HG02678 (cell line): ENCODE data around the gene XRCC4.
A peak's percentile ranks its signal among the peaks of the same experiment; 100 is the strongest.
"Not testable (repeated sequence)": the region's sequence is repeated elsewhere in the genome, so short reads cannot be mapped to it uniquely, and the experiment has no call there.

ENCODE experiments used
- ATAC-seq: cut with Tn5 transposase; IDR thresholded peaks from one replicate; pipeline ENCODE4 v1.9.1; 2021; ENCODE audit warnings: mild to moderate bottlenecking, moderate library complexity; ENCODE audit not compliant: unreplicated experiment

XRCC4 gene

DNA sequence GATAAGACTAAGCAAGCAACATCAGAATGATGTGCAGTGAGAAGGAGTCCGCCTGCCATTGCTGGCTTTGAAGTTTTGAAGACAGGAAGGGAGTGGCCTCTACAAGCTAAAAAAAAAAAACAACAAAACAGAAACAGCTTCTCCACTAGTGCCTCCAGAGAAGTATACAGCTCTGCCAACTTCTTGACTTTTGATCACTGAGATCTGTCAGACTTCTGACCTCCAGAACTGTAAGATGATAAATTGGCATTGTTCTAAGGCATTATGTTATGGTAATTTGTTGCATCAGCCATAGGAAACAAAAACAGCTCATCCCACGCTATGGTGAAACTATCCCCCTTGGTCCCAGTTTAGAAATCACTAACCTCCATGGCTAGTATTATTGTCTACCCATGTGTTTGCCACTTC is 263.2 kb downstream of the XRCC4 start:
- no peak for ATAC-seq

DNA sequence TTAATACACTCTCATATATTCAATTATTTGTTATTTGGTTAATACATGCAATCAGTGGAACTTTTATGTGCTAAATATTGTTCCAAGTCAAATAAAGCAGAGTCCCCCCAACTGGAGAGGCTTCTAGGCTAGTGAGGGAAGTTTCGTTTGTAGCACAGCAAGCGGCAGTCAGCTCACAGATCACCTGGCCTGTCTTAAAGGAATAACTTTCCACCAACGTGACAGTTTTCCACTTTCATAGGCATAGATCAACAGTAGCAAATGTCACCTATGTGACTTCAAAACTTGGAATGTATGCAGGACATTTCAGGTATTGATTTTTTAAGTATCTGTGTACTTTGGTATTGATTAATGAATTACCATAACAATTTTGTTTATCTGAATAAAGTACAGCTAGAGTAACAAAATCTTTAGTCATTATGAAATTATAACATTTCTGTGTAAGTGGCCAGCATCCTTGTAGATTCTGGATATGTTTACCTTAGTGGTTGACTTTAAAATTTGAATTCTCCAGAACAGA is 264.5 kb downstream of the XRCC4 start:
- no peak for ATAC-seq

DNA sequence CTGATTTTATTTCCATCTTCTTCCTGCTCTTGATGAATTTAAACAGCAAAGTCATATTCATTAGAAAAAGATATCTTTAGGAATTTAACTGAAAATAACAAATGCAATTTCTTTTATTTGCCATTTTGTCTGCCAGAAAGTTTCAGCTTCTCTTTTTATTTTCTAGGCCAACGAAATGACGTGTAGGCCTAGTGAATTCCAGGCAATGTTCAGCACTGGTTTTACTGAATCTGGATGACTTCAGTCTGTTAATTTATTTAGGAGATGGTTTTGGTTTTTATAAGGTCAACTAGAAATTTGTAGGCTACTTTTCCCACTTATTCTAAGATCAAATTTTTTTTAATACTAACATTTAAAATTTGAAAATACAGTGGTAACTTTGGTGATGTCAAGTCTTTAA is 265.1 kb downstream of the XRCC4 start:
- ATAC-seq, result no peak

DNA sequence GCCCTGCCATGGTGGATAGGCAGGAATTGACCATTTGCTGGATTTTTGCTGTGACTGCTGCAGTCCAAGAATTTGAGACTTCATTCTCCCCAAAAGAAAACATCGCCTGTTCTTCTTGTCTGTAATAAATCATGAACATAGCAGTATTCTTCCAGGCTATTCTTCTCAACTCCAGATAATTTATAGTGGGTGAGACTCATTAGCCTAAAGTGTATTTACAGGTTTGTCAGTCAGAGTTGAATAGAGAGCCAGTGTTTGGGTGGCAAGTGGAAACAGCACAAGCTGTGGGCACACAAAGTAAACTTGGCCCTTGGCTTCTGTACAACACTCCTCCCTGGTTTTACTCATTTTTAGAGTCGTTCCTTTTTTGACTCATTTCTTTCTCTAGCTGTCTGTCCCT is 266.0 kb downstream of the XRCC4 start:
- no peak for ATAC-seq

DNA sequence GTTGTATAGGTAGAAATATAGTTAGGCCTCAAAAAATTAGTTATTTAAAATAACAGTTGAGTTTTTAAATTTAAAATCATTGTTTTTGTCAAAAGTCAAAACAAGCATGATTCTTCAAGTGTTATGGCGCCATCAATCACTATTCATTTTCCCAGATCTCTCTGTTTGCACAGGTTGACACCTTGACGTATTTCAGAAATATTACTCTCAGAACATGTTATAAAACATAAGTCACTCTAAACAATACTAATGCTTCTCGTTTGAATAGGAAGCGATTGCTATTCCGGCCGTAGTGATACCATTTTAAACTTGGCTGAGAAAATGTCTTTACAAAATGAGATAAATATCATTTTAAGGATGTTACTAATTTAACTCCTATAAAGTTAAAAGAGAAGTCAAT is 268.1 kb downstream of the XRCC4 start:
- no peak for ATAC-seq

DNA sequence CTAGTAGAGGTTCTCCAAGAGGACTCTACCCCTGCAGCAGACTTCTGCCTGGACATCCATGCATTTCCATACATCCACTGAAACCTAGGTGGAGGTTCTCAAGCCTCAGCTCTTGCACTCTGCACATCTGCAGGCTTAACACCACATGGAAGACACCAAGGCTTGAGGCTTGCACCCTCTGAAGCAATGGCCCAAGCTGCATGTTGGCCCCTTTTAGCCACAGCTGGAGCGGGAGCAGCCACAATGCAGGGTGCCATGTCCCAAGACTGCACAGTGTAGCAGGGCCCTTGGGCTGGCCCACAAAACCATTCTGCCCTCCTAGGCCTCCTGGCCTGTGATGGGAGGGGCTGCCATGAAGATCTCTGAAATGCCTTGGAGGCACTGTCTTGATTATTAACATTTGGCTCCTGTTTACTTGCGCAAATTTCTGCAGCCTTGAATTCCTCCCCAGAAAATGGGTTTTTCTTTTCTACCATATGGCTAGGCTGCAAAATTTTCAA is 271.0 kb downstream of the XRCC4 start:
- ATAC-seq, result no peak

DNA sequence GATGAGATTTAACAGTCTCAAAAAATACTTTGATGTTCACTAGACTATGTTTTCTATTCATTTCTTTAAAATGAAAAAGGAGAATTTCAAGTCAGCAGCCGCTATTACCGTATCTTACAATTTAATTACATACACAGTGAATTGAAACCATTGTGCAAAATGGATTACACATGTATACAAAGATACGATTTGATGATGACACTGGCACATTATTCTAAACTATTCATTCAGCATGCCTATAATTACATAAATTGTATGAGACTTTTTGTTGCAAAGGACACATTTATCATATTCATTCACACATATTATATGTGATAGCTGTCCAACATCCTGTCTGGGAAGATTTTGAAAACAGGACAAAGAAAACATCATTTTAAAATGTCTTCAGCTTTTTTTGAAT is 275.9 kb downstream of the XRCC4 start:
- ATAC-seq, result no peak

DNA sequence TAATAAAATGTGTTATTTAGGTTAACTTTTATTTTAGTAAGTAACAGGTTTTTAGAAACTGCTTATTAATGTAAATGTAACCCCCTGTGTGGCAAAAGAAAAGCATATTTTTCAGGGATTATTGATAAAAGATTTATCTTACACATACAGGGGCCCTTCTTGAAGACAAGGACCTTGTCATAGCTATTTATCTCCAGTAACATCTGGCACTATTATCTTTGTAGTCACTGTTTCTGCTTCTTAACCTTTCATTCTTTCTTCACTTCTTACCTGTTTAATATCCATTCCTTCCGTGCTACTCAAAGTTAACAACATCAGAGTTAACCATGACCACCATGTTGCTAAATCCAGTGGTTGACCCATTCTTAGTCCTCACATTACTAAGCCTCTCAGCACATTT is 276.4 kb downstream of the XRCC4 start:
- ATAC-seq, result no peak

DNA sequence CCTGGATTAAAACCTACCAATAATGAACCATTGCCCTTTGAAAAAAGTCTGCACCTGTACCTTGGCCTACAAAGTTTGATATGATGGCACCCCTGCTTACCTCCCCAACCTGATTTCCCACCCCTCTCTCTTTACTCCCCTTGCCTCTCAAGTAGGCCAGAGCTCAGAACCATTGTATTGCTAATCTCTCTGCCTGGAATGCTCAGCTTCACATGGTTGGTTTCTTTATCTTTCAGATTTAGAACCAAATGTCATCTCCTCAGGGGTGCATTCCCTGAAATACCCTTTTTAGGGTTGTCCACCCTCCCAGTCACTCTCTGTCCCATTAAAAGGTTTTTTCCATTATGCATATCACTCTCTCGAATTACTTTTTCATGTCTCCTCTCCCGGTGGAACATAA is 277.6 kb downstream of the XRCC4 start:
- no peak for ATAC-seq

DNA sequence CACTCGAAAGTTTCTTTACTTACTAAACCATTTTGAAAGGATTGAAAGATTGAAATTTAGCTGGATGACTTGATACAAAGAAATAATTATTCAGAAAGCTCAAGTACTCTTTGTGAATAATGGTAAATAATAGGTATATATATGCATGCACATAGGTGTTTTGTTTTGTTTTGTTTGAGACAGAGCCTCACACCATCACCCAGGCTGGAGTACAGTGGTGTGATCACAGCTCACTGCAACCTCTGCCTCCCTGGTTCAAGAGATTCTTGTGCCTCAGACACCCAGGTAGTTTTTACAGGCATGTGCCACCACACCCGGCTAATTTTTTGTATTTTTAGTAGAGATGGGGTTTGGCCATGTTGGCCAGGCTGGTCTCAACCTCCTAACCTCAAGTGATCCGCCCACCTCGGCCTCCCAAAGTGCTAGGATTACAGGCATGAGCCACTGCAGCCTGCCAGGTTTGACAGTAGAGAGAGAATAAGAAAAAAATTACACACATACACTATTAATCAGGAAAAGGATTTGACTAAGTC is 278.2 kb downstream of the XRCC4 start:
- not testable (repeated sequence) for ATAC-seq

DNA sequence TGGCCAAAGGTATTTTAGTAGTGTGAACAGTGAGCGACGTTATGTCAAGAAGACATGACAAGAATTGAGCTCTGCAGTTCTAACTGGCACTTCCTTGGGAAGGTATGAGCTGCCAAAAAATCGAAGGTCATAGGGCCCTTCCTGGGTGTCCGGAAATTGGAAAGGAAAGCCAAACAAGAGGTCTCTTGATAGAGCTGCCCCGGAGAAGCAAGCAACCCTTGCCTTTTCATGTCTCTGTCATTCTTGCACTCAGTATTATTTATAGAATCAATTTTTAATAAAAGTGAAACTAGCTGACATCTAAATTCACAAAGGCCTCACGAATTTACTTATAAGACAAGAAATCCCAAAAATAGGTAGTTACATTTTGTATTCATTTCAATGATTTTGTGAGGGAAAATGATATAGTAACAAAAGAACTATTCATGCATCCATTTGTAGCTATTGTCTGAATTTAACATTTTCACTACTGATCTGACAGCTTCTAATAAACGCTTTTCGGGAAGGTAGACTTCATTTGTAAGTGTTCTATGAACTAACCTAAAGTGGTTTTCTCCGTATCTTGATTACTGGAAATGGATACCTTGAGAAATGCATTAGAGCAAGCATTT is 280.4 kb downstream of the XRCC4 start:
- ATAC-seq, result no peak

DNA sequence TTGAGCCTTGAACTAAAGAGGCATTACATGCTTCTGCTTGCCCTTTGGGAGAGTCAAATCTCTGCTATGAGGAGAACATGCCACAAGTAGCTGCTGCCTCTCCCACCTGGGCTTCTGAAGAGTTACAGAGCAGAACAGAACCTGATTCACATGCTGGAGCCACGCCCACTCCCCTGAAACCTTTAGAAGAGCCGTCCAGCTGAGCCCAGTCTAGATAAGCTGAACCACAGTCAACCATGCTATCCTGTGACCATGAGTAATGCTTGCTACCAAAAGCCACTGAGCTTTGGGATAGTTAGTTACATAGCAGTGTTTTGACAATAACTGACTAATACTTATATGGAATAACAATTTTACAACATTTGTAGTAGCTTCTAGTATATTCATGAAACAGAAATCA is 283.2 kb downstream of the XRCC4 start:
- ATAC-seq, result no peak

DNA sequence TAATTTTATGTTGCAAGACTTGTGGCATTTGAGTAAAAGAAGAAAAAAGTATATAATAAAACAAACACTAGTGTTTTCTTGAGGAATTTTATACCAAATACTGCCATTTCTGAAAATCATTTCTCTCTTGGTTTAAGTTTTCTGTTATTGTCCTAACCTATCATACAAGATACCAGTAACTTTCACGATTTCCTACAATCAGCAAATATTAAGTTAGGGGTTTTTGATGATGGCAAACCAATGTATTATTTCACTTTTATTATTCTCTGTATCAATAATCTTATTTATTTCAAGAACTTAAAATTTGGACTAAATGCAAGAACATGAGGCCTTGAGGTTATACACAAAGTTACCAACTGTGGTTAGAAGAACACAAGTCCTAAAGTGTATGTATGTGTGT is 285.2 kb downstream of the XRCC4 start:
- ATAC-seq, result no peak

DNA sequence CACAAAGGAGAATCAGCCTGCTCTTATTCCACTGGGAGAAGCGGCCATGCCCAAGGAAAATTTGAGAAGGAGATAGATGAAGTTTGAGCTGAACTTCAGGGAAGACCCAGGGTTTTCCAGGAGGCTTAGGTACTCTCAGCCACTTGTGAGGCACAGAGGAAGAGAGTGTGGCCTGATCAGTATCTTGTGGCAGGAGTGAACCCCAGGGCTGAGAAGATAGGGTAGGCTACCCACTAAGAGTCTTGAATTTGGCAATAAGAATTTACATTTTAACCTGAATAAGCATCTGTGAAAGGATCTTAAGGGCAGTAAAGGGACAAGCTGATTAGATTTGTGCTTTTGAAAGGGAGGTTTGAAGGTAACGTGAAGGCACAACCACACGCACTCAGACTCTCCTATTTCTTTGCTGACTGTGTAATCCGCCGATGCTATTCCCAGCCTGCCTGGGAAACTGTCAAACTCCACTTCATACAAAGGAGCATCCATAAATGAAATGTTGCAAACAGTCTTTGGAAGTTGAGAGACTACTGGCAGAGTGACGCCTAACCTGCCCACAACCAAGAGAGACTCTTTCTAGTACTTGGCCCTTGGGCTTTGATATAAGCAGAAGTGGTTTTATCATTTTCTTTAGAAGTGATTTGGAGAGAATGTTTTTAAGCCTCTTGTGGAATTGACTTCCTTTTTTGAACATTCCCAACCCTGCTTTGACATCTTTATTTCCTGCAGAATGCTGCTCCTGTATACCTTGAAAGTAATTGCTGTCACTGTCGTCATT is 286.0 kb downstream of the XRCC4 start:
- ATAC-seq, result no peak

DNA sequence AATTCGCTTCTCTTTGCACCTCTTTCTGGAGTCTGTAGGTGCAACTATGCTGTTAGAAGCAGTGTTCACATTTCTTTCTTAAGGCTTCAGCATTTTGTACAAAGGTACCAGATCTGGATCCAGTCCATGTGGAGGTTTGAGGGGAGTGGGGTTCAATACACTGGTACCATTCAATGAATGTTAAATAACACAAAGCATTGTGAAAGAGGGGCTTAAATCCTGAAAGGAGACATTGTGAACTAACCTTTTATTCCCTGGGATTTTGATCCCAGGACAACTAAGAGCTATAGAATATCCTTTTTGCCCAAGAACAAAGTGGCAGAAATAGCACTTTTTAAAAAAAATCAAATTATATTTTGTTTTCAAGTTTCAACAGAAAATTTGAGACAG is 286.5 kb downstream of the XRCC4 start:
- ATAC-seq, result no peak

DNA sequence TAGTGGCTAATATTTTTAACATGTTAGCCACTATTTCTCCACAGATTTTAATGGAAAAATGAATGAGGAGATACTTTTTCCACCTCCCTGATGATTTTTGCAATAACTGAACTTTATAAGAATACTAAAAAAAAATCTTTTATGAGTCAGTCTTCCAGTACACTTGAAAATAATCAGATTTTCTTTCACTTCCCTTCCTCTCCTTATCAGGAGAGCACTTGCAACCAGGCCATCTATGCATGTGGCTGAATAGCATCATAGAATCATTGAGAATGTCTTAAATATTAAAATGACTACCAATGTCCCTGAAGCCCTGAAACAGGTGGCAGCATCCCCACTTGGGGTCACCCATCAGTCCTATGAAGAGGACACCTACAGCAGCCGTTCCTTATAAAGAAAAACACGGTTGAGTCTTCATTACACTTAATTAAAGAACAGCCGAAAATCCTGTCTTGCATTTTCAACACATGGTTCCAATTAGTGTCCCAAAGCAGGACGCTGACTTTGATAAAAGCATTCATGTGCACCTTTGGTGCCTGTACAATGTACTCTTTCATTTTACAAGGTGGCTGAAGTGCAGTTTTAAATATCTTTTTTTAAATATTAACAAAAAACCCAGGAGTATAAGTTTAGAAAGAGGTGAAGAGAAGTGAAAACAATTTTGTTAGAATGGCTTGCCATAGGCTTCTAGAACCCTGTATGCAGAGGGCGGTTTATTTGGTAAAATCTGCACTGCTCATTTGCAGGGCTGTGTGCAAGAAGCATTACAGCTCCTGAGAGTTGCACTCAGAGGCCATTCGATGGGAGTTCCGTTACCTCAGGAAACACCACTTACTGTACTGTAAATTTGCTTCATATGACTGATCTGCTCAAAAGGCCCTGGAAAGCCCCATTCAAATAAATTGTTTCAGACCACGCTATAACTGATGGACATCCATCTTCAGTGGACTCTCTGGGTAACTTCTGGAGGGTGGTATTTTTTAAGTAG is 287.3 kb downstream of the XRCC4 start:
- ATAC-seq, result peak; percentile 56

DNA sequence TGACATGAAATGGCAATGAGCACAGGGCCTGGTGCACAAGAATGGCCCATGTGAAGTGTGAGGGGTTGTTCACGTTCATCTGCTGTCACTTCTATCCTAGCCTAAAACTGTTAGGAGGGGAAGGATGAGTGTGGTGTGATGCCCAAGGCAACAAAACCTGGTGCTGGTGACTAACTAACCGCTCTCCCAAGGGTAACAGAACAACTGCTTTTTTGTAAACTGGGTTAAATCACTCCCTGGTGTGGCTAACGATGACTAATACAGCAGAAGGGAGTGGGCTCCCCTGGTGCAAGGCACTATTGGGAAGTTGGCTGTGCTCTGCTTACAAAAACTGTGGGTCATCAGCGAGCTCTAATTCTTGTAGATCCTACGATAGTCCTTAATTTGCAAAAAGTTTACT is 291.0 kb downstream of the XRCC4 start:
- peak; percentile 36 for ATAC-seq

DNA sequence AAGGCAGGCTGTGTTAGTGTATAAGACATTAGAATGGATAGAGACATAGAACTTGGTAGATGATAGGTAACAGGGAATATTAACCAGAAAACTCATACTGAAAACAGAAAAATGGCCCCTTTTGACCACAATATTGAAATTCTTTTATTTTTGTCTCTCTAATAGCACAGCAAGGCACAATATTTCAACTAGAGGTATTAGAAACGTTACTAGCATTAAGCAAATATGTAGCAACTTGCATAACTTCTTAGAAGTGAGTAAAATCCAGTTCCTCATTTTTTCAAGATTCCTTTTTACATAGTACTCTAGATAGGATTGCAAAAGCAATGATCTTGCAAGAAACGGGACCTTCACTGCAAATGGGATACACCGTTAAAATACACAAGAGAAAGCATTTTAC is 291.5 kb downstream of the XRCC4 start:
- peak; percentile 41 for ATAC-seq

DNA sequence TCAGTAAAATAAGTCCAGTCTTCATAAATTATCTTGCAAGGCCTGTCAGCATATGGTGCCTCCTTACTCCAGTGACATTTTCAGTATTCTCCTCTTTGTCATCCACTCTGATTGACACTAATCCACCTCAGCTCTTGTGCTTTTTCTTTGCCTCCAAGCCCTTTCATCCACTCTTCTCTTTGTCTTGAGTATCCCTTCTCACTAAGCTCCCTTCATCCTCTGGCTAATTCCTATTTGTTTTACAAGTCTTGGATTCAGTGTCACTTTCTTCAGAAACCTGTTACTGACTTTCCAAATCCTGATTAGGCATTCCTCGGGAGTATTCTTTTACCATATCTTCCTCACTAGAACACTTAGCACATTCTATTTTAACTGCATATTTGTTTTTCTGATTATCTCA is 293.6 kb downstream of the XRCC4 start:
- ATAC-seq, result no peak

DNA sequence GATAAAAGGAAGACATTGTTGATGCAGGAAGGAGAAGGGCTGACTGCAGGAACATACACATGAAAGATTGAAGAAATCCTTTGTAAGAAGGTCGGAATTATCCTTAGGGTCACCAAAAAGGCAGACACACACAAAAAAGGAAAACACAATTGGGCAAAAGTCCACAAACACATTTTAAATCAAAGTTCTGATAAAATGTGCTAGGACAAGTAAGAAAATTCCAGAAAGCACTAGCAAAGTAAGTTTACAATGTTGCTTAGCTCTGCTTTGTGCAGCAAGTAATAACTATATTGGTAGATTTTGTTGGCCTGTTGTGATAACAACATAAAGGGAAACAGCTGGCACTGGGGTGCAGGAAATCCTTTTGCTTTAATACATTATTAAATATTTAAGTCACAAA is 294.4 kb downstream of the XRCC4 start:
- ATAC-seq, result no peak

DNA sequence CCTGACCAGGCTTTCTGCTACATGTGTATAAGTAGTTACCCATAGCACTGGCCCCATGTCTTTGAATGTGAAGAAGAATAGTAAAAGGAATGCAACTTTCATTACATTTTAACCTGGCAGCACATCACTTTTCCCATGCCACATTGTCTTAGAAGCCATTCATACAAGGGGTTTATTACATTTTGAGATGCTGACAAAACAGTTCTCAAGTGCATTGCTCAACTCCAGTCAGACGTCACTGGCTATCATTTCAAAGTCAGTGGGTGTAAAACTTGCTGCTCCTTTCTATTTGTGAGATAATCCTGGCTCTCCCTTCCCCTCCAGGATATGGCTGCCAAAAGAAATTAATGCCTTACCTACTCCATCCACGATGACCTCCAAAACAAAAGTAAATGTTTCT is 297.2 kb downstream of the XRCC4 start:
- ATAC-seq, result no peak
